ENCODE results near the gene HMGXB3.
"Not testable (repeated sequence)": the region's sequence is repeated elsewhere in the genome, so short reads cannot be mapped to it uniquely, and the experiment has no call there.

HMGXB3 gene

DNA sequence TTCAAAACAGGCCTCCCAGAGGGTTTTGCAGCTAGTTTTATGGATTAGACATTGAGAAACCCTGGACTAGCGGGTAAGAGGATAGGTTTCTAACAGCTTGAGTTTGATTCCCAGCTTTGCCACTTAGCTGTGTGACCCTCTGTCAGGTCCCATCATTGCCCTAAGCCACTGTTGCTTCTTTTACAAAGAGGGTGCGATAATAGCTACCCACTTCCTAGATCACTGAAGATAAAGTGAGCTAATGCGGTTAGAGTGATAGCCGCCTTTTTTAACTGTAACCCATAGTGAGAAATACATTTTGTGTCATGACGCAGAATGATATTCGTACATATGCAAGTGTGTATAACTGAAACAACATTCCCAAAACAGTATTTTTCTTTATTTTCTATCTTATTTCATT is 45.5 kb downstream of the HMGXB3 start:
- Histone ChIP-seq H3K36me3 (replicated peaks; ENCODE audit: low read depth, low read length) (peaks cover 33% of the 10 kb centered on the region), H3K9me3 (ENCODE audit: insufficient read depth, low read length) (no peaks in the 10 kb centered on the region), H3K4me2 (ENCODE audit: low read length) (no peak overlapping the region), H3K9ac (ENCODE audit: low read length) (no peak overlapping the region), H3K79me2 (ENCODE audit: low read length) (no peaks in the 10 kb centered on the region), H3K27me3 (ENCODE audit: low read depth, low read length) (no peaks in the 10 kb centered on the region), H4K20me1 (ENCODE audit: insufficient read depth, low read length) (no peaks in the 10 kb centered on the region), H2AFZ (ENCODE audit: low read depth, low read length) (no peak overlapping the region), H3K4me1 (ENCODE audit: low read length) (no peaks in the 10 kb centered on the region), H3K27ac (ENCODE audit: low read length) (no peak overlapping the region), H3K4me3 (ENCODE audit: low read length) (no peak overlapping the region)
- TF ChIP-seq EZH2phosphoT487 (IDR thresholded peaks at IDR 0.05; ENCODE audit: low read depth) (no peak), CTCF (IDR thresholded peaks at IDR 0.05; ENCODE audit: low read depth, low read length) (no peak)

DNA sequence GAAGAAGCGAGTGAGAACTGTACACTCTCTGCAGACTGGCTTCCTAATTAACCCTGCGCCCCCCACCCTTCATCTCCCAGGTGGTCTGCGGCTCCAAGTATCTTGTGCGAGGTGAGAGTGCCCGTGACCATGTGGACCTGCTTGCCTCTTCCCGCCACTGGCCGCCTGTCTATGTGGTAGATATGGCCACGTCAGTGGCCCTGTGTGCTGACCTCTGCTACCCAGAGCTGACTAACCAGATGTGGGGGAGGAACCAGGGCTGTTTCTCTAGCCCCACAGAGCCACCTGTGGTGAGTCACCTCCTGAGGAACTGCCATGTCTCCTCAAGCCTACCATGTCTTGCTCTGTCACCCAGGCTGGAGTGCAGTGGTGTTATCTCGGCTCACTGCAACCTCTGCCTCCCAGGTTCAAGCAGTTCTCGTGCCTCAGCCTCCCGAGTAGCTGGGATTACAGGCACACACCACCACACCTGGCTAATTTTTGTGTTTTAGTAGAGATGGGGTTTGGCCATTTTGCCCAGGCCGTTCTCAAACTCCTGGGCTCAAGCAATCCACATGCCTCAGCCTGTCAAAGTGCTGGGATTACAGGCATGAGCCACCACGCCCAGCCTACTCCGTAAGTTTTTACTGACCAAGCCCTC is 49.8 kb downstream of the HMGXB3 start:
- not testable (repeated sequence) for H3K4me2 ChIP-seq (ENCODE audit: low read length); H3K9ac ChIP-seq (ENCODE audit: low read length); H2AFZ ChIP-seq (ENCODE audit: low read depth, low read length); H3K27ac ChIP-seq (ENCODE audit: low read length); H3K9me3 ChIP-seq (ENCODE audit: insufficient read depth, low read length); H4K20me1 ChIP-seq (ENCODE audit: insufficient read depth, low read length); H3K27me3 ChIP-seq (ENCODE audit: low read depth, low read length); H3K4me1 ChIP-seq (ENCODE audit: low read length); H3K79me2 ChIP-seq (ENCODE audit: low read length); H3K4me3 ChIP-seq (ENCODE audit: low read length)
- H3K36me3 ChIP-seq (replicated peaks; ENCODE audit: low read depth, low read length) = peaks cover 24% of the 10 kb centered on the region

- Histone ChIP-seq H2AFZ (ENCODE audit: low read depth, low read length) (no peak overlapping the region), H3K4me3 (ENCODE audit: low read length) (no peak overlapping the region), H3K9ac (ENCODE audit: low read length) (no peak overlapping the region), H3K27me3 (ENCODE audit: low read depth, low read length) (no peaks in the 10 kb centered on the region), H3K9me3 (ENCODE audit: insufficient read depth, low read length) (no peaks in the 10 kb centered on the region), H3K27ac (ENCODE audit: low read length) (no peak overlapping the region), H3K79me2 (ENCODE audit: low read length) (no peaks in the 10 kb centered on the region), H3K36me3 (replicated peaks; ENCODE audit: low read depth, low read length) (peaks cover 20% of the 10 kb centered on the region), H3K4me2 (ENCODE audit: low read length) (no peak overlapping the region), H4K20me1 (ENCODE audit: insufficient read depth, low read length) (no peaks in the 10 kb centered on the region), H3K4me1 (ENCODE audit: low read length) (no peaks in the 10 kb centered on the region)
- no peak for TF ChIP-seq CTCF (IDR thresholded peaks at IDR 0.05; ENCODE audit: low read depth, low read length)
- no peak for TF ChIP-seq EZH2phosphoT487 (IDR thresholded peaks at IDR 0.05; ENCODE audit: low read depth)
These were observed 51.2 kb downstream of the HMGXB3 start for GRCh38 chr5:150051657-150052195.

DNA sequence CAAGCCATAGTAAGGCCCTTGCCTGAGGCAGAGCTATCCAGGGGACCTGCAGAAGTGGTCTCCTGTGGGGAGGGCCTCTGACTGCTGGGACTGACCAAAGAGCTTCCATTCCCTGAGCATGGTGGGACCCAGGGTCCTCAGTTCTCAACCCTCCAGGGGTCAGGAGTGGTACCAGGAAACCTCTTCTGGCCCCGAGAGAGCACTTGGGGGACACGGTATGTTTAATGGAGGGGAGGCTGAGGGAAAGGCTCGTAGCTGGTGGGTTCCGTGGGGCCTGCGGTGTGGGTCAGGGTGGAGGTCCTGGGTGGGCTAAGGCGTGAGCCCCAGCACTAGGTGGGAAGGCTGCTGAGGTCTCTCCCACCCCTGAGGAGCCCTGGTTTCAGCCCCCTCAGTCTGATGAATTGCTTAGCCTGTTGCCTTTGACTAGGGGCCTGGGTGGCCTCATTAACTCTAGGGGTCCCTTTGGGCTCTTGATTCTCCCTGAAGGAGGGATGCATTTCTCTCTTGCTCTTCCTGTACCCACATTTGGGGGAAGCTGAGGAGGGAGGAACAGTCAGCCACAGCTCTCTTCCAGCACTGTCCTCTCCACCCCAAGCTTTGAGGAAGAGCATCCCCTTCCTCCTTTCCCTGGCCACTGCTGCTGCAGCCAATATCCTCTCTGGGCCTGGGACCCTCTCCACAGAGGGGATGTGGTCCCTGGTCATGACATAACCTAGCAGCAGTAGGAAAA is 51.9 kb downstream of the HMGXB3 start:
- Histone ChIP-seq H3K4me1 (ENCODE audit: low read length) (no peaks in the 10 kb centered on the region), H3K9me3 (ENCODE audit: insufficient read depth, low read length) (no peaks in the 10 kb centered on the region), H4K20me1 (ENCODE audit: insufficient read depth, low read length) (no peaks in the 10 kb centered on the region), H3K4me2 (ENCODE audit: low read length) (no peak overlapping the region), H3K4me3 (ENCODE audit: low read length) (no peak overlapping the region), H3K36me3 (replicated peaks; ENCODE audit: low read depth, low read length) (peaks cover 20% of the 10 kb centered on the region), H3K9ac (ENCODE audit: low read length) (no peak overlapping the region), H2AFZ (ENCODE audit: low read depth, low read length) (no peak overlapping the region), H3K27me3 (ENCODE audit: low read depth, low read length) (no peaks in the 10 kb centered on the region), H3K79me2 (ENCODE audit: low read length) (no peaks in the 10 kb centered on the region), H3K27ac (ENCODE audit: low read length) (no peak overlapping the region)
- TF ChIP-seq CTCF (IDR thresholded peaks at IDR 0.05; ENCODE audit: low read depth, low read length) (no peak), EZH2phosphoT487 (IDR thresholded peaks at IDR 0.05; ENCODE audit: low read depth) (no peak)
